ENCODE data around the gene MRPS15. TPM values are rescaled to one million over a fixed set of nuclear protein-coding genes. Genes with fewer than 3 reads are reported as not detected.

MRPS15 gene
- total and polyA plus RNA-seq, 8 donors: 48.9 to 84.2 (median 57.5) TPM

DNA sequence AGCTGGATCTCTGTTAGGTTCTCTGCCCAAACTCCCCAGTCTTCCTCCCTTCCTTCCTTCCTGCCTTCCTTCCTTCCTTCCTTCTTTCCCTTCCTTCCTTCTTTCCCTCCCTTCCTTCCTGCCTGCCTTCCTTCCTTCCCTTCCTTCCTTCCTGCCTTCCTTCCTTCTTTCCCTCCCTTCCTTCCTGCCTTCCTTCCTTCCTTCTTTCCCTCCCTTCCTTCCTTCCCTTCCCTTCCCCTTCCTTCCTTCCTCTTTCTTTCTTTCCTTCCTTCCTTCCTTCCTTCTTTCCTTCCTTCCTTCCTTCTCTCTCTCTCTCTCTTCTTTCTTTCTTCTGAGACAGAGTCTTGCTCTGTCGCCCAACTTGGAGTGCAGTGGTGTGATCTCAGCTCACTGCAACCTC lies 57.7 kb downstream of the MRPS15 start:
- intact Hi-C loops (cut with DNase I): no loop called here
- Histone ChIP-seq H3K36me3 (no peaks in the 10 kb centered on the region), H3K27ac (peak overlapping the region in 1 of 2 donors; percentile 50), H3K9me3 (no peaks in the 10 kb centered on the region), H3K27me3 (no peaks in the 10 kb centered on the region), H3K4me1 (peaks cover 0 to 4% of the 10 kb centered on the region in 2 donors), H3K4me3 (no peak overlapping the region)
- ATAC-seq (no peak), DNase-seq (no peak)
- TF ChIP-seq, protein P1, sequence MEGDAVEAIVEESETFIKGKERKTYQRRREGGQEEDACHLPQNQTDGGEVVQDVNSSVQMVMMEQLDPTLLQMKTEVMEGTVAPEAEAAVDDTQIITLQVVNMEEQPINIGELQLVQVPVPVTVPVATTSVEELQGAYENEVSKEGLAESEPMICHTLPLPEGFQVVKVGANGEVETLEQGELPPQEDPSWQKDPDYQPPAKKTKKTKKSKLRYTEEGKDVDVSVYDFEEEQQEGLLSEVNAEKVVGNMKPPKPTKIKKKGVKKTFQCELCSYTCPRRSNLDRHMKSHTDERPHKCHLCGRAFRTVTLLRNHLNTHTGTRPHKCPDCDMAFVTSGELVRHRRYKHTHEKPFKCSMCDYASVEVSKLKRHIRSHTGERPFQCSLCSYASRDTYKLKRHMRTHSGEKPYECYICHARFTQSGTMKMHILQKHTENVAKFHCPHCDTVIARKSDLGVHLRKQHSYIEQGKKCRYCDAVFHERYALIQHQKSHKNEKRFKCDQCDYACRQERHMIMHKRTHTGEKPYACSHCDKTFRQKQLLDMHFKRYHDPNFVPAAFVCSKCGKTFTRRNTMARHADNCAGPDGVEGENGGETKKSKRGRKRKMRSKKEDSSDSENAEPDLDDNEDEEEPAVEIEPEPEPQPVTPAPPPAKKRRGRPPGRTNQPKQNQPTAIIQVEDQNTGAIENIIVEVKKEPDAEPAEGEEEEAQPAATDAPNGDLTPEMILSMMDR (IDR thresholded peaks at IDR 0.05): no peak

Other genes with a start within 250 kb of the MRPS15 start
- gene THRAP3, start 239.9 kb downstream of the MRPS15 start, total RNA-seq: 10 to 100 TPM; 86.2 to 93.0 TPM
- 100 to 1,000 TPM; 135 to 167 (median 151) TPM for gene THRAP3, start 239.9 kb downstream of the MRPS15 start, polyA plus RNA-seq (ENCODE audit: insufficient read length in 6 of 6)
- gene SH3D21, start 158.0 kb downstream of the MRPS15 start, total RNA-seq: 10 to 100 TPM in 1 of 2 donors, 1 to 10 TPM in 1; 7.1 to 25.9 TPM
- 10 to 100 TPM; 12.7 to 27.3 (median 18.4) TPM for gene SH3D21, start 158.0 kb downstream of the MRPS15 start, polyA plus RNA-seq (ENCODE audit: insufficient read length in 6 of 6)
- 10 to 100 TPM; 34.2 to 34.7 TPM for gene EVA1B, start 140.7 kb downstream of the MRPS15 start, total RNA-seq
- gene EVA1B, start 140.7 kb downstream of the MRPS15 start, polyA plus RNA-seq (ENCODE audit: insufficient read length in 6 of 6): 10 to 100 TPM; 21.9 to 53.7 (median 36.1) TPM
- gene STK40, start 78.5 kb downstream of the MRPS15 start, total RNA-seq: 10 to 100 TPM; 54.7 to 97.7 TPM
- gene STK40, start 78.5 kb downstream of the MRPS15 start, polyA plus RNA-seq (ENCODE audit: insufficient read length in 6 of 6): 10 to 100 TPM; 29.3 to 40.6 (median 33.2) TPM
- 10 to 100 TPM; 33.5 to 41.4 TPM for gene LSM10, start 66.5 kb downstream of the MRPS15 start, total RNA-seq
- gene LSM10, start 66.5 kb downstream of the MRPS15 start, polyA plus RNA-seq (ENCODE audit: insufficient read length in 6 of 6): 10 to 100 TPM; 13.5 to 22.2 (median 17.6) TPM
- gene OSCP1, start 13.9 kb downstream of the MRPS15 start, total RNA-seq: 10 to 100 TPM in 1 of 2 donors, 1 to 10 TPM in 1; 9.3 to 10.4 TPM
- gene OSCP1, start 13.9 kb downstream of the MRPS15 start, polyA plus RNA-seq (ENCODE audit: insufficient read length in 6 of 6): 10 to 100 TPM; 13.5 to 23.4 (median 18.1) TPM
- gene CSF3R, start 18.5 kb upstream of the MRPS15 start, total RNA-seq: 100 to 1,000 TPM in 1 of 2 donors, 10 to 100 TPM in 1; 63.8 to 334 TPM
- gene CSF3R, start 18.5 kb upstream of the MRPS15 start, polyA plus RNA-seq (ENCODE audit: insufficient read length in 6 of 6): 10 to 100 TPM in 3 of 6 donors, 1 to 10 TPM in 3; 5.7 to 11.3 (median 9.9) TPM

All from left lung (tissue), 10 donors.